GM15510 (cell line): Measurements from ENCODE around the gene EDC4.

Source experiments
- POLR2A ChIP-seq: IDR thresholded peaks from 3 replicates; pipeline ENCODE4 v1.6.1; 2011; ENCODE audit warnings: borderline replicate concordance; ENCODE audit not compliant: insufficient read length; ENCODE audit errors: extremely low read depth

EDC4 gene

GRCh38 chr16:67880584-67880983, 7.7 kb downstream of the EDC4 start:
- TF ChIP-seq POLR2A: no peak

GRCh38 chr16:67881621-67882161, 8.8 kb downstream of the EDC4 start:
- TF ChIP-seq POLR2A: no peak

- TF ChIP-seq POLR2A: no peak
These were observed 9.7 kb downstream of the EDC4 start for GRCh38 chr16:67882374-67883145.

GRCh38 chr16:67883146-67883871, 10.5 kb downstream of the EDC4 start:
- no peak for TF ChIP-seq POLR2A

GRCh38 chr16:67883872-67884261, 11.0 kb downstream of the EDC4 start:
- no peak for TF ChIP-seq POLR2A

- no peak for TF ChIP-seq POLR2A
These were observed 11.8 kb downstream of the EDC4 start, which contains the start of gene NRN1L for GRCh38 chr16:67884684-67885083. Gene NRN1L (plus strand): TSS chr16:67884885. CDS start chr16:67884904, 19 bp downstream.

- TF ChIP-seq POLR2A: no peak
These were observed 12.7 kb downstream of the EDC4 start for GRCh38 chr16:67885545-67885944.

- TF ChIP-seq POLR2A: no peak
These were observed 13.1 kb downstream of the EDC4 start for GRCh38 chr16:67885976-67886375.

- TF ChIP-seq POLR2A: no peak
These were observed 13.5 kb downstream of the EDC4 start for GRCh38 chr16:67886387-67886786.

- no peak for TF ChIP-seq POLR2A
These were observed 15.5 kb downstream of the EDC4 start for GRCh38 chr16:67888331-67888730.

GRCh38 chr16:67892375-67892774, 19.5 kb downstream of the EDC4 start:
- TF ChIP-seq POLR2A: no peak

GRCh38 chr16:67892899-67893742, 20.3 kb downstream of the EDC4 start, which contains the start of gene PSKH1:
Gene PSKH1 (plus strand): TSS chr16:67893254. CDS start chr16:67908750, 15,496 bp downstream.
- TF ChIP-seq POLR2A: peak; percentile 69

- TF ChIP-seq POLR2A: no peak
These were observed 21.0 kb downstream of the EDC4 start for GRCh38 chr16:67893743-67894399.

- TF ChIP-seq POLR2A: no peak
These were observed 24.4 kb downstream of the EDC4 start for GRCh38 chr16:67897231-67897630.
